ENCODE results near the gene SAMD7. TPM values are rescaled to one million over a fixed set of nuclear protein-coding genes. Genes with fewer than 3 reads are reported as not detected.

Gene SAMD7
- total and polyA plus RNA-seq, 9 of the 15 experiments (the other 6 are each of a cell fraction or from before 2014, with no cell fraction given) = not detected

GRCh38 chr3:169966951-169967915, 55.9 kb downstream of the SAMD7 start:
- H2AFZ ChIP-seq (ENCODE audit: low read depth, low read length) = peak overlapping the region; percentile 99
- peak overlapping the region; percentile 69 for H3K4me3 ChIP-seq
- CTCF ChIA-PET (ENCODE audit: low intra/inter-chr PET ratio) = interaction anchor here (1.4 kb wide), 1 partner anchor 104 kb away, joined by 5 read pairs; no protein-coding TSS in a partner anchor
- H3K27me3 ChIP-seq (ENCODE audit: control insufficient read depth in 2 of 2, insufficient read depth in 2 of 2, low read length in 2 of 2) = no peaks in the 10 kb centered on the region
- peaks cover 61% of the 10 kb centered on the region for H3K79me2 ChIP-seq (ENCODE audit: control insufficient read depth, insufficient read depth, low read length)
- no peaks in the 10 kb centered on the region for H3K9me1 ChIP-seq (ENCODE audit: control insufficient read depth, insufficient read depth, low read length)
- intact Hi-C loops (cut with micrococcal nuclease) (loop anchor here (1.0 to 5.0 kb wide), 4 partner anchors 22 to 205 kb away; no protein-coding TSS in a partner anchor), in situ Hi-C loops (cut with MboI) (loop anchor here (25.0 kb wide), 1 partner anchor 830 kb away; no protein-coding TSS in a partner anchor)
- peak overlapping the region; percentile 84 for H3K27ac ChIP-seq (ENCODE audit: extremely low read depth, low read depth, low read length)
- DNase-seq (ENCODE audit: extremely low read depth in 1 of 4, low spot score in 3 of 4) (peak in 2 of 4 experiments; percentile 70 to 73), ATAC-seq (peak; percentile 83), FAIRE-seq (no peak)
- peak overlapping the region; percentile 88 to 96 for H3K9ac ChIP-seq (ENCODE audit: insufficient read depth in 1 of 2, low read depth in 2 of 2, low read length in 2 of 2)
- BruUV-seq (replicated peaks) = TSS peak; percentile 44
- H3K9me3 ChIP-seq (replicated peaks; ENCODE audit: control insufficient read depth, insufficient read depth, low read depth, low read length) = no peaks in the 10 kb centered on the region
- POLR2A ChIA-PET = interaction anchor here (0.6 to 3.0 kb wide), 14 partner anchors 9 to 313 kb away, joined by 3 to 34 read pairs (median 3); partner anchors contain the start of genes PHC3 and SAMD7
- H3K4me2 ChIP-seq (ENCODE audit: insufficient read depth, low read length) = peak overlapping the region; percentile 87
- H4K20me1 ChIP-seq (replicated peaks; ENCODE audit: control insufficient read depth, insufficient read depth, low read length) = peaks cover 6% of the 10 kb centered on the region; the same call in 1 of the 2 replicates
- peaks cover 4 to 12% of the 10 kb centered on the region in 2 experiments; a peak in 4 of 5 replicates for H3K4me1 ChIP-seq (replicated peaks in 1 of 2; ENCODE audit: control insufficient read depth in 2 of 2, insufficient read depth in 2 of 2, low read length in 2 of 2)
- peaks cover 30% of the 10 kb centered on the region for H3K36me3 ChIP-seq (ENCODE audit: control insufficient read depth, insufficient read depth, low read length)
- WGBS (ENCODE audit: insufficient coverage, low coverage, missing lambda C conversion rate) = 3% methylated on average over 25 of the region's 44 CpGs
- TF ChIP-seq DACH1 (IDR thresholded peaks at IDR 0.05; ENCODE audit: partially characterized antibody) (peak; percentile 49), PCBP2 (IDR thresholded peaks at IDR 0.05; ENCODE audit: low read depth, low read length, poor library complexity, severe bottlenecking) (peak; percentile 32), CCNT2 (IDR thresholded peaks at IDR 0.05; ENCODE audit: borderline replicate concordance, extremely low read depth, insufficient read length, low read depth, low read length) (peak; percentile 47), EGR1 (conservative IDR thresholded peaks at IDR 0.05) (no peak), NR2C1 (IDR thresholded peaks at IDR 0.05) (no peak), NR2C1 (tag; IDR thresholded peaks at IDR 0.05) (peak; percentile 29; the same call in 1 of the 2 replicates), PHF8 (IDR thresholded peaks at IDR 0.05; ENCODE audit: borderline replicate concordance, low read length) (peak; percentile 35; the same call in 1 of the 2 replicates), ZBTB7A (IDR thresholded peaks at IDR 0.05; ENCODE audit: borderline replicate concordance, control insufficient read depth, low read depth, low read length) (0 out of 2 replicates have a peak, but pooled peaks have one; percentile 32), ESRRA (IDR thresholded peaks at IDR 0.05; ENCODE audit: borderline replicate concordance, low read depth) (0 out of 2 replicates have a peak, but pooled peaks have one; percentile 31), SRSF3 (IDR thresholded peaks at IDR 0.05; ENCODE audit: insufficient read depth, low read length) (no peak), TEAD1 (CRISPR knock-in tag; IDR thresholded peaks at IDR 0.05) (0 out of 4 replicates have a peak, but pooled peaks of 1 of the 2 experiments have one; percentile 28), ZNF766 (CRISPR knock-in tag; conservative IDR thresholded peaks at IDR 0.05) (peak; percentile 50; the same call in 1 of the 2 replicates), ZFX (CRISPR knock-in tag; IDR thresholded peaks at IDR 0.05) (peak; percentile 94), ZSCAN29 (IDR thresholded peaks at IDR 0.05) (peak; percentile 74), SIX5 (IDR thresholded peaks at IDR 0.05; ENCODE audit: borderline replicate concordance in 1 of 2, insufficient read depth in 1 of 2, low read depth in 1 of 2, low read length in 2 of 2) (no peak), FOXK1 (CRISPR knock-in tag; IDR thresholded peaks at IDR 0.05; ENCODE audit: borderline replicate concordance) (0 out of 2 replicates have a peak, but pooled peaks have one; percentile 78)
- TF ChIP-seq, protein P1, sequence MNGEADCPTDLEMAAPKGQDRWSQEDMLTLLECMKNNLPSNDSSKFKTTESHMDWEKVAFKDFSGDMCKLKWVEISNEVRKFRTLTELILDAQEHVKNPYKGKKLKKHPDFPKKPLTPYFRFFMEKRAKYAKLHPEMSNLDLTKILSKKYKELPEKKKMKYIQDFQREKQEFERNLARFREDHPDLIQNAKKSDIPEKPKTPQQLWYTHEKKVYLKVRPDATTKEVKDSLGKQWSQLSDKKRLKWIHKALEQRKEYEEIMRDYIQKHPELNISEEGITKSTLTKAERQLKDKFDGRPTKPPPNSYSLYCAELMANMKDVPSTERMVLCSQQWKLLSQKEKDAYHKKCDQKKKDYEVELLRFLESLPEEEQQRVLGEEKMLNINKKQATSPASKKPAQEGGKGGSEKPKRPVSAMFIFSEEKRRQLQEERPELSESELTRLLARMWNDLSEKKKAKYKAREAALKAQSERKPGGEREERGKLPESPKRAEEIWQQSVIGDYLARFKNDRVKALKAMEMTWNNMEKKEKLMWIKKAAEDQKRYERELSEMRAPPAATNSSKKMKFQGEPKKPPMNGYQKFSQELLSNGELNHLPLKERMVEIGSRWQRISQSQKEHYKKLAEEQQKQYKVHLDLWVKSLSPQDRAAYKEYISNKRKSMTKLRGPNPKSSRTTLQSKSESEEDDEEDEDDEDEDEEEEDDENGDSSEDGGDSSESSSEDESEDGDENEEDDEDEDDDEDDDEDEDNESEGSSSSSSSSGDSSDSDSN (IDR thresholded peaks at IDR 0.05; ENCODE audit: borderline replicate concordance in 1 of 2, low read depth in 2 of 2, low read length in 2 of 2) = peak in 1 of 2 experiments; percentile 88; a peak in 2 of 4 replicates

Data from K562 (cell line).